ENCODE data around the gene IGHMBP2. TPM values are rescaled to one million over a fixed set of nuclear protein-coding genes. Genes with fewer than 3 reads are reported as not detected.

The IGHMBP2 gene
- total and polyA plus RNA-seq, 2 of the 8 experiments (the other 6 are each of a cell fraction or from before 2014, with no cell fraction given): 8.4 to 17.6 TPM

DNA sequence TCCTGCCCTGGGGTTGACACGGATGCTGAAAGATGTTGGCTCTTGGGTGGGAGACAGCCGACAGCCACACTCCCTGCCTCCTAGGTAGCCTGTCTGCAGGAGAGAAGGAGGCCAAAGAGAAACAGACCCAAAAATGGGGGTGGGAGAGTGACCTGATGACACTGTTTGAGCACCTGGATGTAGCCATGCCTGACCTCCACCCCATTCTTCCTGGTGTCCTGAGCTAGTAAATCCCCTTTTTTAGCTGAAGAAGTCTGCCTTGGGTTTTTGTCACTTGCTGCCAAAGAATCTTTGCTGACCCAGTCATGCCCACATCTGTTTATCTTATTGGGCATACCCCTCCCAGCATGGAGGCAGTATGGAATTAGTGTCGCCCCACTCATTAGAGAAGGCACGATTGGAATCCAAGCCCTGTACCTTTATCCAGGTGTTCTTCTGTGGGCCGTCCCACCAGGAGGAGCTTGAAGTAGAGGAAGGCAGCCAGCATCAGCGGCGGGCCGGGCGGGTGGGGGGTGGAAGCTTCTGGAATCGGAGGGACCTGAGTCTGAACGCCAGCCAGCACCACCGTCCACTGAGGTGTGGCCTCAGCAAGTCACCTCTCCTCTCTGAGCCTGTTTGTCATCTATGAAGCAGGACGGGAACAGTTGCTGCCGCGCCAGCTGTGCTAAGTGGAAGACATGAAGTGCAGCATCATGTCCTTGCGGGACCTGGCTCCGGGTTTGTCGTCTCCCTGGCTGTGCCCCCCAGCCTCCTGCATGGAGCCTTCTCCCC, 37.8 kb downstream of the IGHMBP2 start (continued):
- TF ChIP-seq, protein P1, sequence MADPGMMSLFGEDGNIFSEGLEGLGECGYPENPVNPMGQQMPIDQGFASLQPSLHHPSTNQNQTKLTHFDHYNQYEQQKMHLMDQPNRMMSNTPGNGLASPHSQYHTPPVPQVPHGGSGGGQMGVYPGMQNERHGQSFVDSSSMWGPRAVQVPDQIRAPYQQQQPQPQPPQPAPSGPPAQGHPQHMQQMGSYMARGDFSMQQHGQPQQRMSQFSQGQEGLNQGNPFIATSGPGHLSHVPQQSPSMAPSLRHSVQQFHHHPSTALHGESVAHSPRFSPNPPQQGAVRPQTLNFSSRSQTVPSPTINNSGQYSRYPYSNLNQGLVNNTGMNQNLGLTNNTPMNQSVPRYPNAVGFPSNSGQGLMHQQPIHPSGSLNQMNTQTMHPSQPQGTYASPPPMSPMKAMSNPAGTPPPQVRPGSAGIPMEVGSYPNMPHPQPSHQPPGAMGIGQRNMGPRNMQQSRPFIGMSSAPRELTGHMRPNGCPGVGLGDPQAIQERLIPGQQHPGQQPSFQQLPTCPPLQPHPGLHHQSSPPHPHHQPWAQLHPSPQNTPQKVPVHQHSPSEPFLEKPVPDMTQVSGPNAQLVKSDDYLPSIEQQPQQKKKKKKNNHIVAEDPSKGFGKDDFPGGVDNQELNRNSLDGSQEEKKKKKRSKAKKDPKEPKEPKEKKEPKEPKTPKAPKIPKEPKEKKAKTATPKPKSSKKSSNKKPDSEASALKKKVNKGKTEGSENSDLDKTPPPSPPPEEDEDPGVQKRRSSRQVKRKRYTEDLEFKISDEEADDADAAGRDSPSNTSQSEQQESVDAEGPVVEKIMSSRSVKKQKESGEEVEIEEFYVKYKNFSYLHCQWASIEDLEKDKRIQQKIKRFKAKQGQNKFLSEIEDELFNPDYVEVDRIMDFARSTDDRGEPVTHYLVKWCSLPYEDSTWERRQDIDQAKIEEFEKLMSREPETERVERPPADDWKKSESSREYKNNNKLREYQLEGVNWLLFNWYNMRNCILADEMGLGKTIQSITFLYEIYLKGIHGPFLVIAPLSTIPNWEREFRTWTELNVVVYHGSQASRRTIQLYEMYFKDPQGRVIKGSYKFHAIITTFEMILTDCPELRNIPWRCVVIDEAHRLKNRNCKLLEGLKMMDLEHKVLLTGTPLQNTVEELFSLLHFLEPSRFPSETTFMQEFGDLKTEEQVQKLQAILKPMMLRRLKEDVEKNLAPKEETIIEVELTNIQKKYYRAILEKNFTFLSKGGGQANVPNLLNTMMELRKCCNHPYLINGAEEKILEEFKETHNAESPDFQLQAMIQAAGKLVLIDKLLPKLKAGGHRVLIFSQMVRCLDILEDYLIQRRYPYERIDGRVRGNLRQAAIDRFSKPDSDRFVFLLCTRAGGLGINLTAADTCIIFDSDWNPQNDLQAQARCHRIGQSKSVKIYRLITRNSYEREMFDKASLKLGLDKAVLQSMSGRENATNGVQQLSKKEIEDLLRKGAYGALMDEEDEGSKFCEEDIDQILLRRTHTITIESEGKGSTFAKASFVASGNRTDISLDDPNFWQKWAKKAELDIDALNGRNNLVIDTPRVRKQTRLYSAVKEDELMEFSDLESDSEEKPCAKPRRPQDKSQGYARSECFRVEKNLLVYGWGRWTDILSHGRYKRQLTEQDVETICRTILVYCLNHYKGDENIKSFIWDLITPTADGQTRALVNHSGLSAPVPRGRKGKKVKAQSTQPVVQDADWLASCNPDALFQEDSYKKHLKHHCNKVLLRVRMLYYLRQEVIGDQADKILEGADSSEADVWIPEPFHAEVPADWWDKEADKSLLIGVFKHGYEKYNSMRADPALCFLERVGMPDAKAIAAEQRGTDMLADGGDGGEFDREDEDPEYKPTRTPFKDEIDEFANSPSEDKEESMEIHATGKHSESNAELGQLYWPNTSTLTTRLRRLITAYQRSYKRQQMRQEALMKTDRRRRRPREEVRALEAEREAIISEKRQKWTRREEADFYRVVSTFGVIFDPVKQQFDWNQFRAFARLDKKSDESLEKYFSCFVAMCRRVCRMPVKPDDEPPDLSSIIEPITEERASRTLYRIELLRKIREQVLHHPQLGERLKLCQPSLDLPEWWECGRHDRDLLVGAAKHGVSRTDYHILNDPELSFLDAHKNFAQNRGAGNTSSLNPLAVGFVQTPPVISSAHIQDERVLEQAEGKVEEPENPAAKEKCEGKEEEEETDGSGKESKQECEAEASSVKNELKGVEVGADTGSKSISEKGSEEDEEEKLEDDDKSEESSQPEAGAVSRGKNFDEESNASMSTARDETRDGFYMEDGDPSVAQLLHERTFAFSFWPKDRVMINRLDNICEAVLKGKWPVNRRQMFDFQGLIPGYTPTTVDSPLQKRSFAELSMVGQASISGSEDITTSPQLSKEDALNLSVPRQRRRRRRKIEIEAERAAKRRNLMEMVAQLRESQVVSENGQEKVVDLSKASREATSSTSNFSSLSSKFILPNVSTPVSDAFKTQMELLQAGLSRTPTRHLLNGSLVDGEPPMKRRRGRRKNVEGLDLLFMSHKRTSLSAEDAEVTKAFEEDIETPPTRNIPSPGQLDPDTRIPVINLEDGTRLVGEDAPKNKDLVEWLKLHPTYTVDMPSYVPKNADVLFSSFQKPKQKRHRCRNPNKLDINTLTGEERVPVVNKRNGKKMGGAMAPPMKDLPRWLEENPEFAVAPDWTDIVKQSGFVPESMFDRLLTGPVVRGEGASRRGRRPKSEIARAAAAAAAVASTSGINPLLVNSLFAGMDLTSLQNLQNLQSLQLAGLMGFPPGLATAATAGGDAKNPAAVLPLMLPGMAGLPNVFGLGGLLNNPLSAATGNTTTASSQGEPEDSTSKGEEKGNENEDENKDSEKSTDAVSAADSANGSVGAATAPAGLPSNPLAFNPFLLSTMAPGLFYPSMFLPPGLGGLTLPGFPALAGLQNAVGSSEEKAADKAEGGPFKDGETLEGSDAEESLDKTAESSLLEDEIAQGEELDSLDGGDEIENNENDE (IDR thresholded peaks at IDR 0.05; ENCODE audit: insufficient replicate concordance, low read length): no peak
- TF ChIP-seq CBX5 (IDR thresholded peaks at IDR 0.05; ENCODE audit: low read depth, low read length) (no peak), TCF12 (IDR thresholded peaks at IDR 0.05; ENCODE audit: low read depth, low read length) (no peak), POLR2A (IDR thresholded peaks at IDR 0.05; ENCODE audit: control extremely low read depth in 1 of 2, low read depth in 2 of 2, low read length in 2 of 2) (no peak), BCL11A (IDR thresholded peaks at IDR 0.05; ENCODE audit: low read depth in 2 of 2, low read length in 2 of 2) (no peak), KDM5A (IDR thresholded peaks at IDR 0.05; ENCODE audit: low read length) (no peak)

Measured in H1 (cell line).